CD4-positive, alpha-beta T cell (primary cell): Measurements from ENCODE around the gene OR4C6. TPM values are rescaled to one million over a fixed set of nuclear protein-coding genes. Genes with fewer than 3 reads are reported as not detected.

Experiments
- ATAC-seq: fragments of 200-7000 bp; cut with Tn5 transposase; one replicate; pipeline ENCODE4 v1.10.0; 2022; ENCODE audit warnings: mild to moderate bottlenecking; ENCODE audit not compliant: poor library complexity
- CTCF ChIA-PET: fragments of 350-600 bp; sonication (Branson Sonifier 250); formaldehyde crosslinking; loops from one replicate; lab custom pipeline; 2021; ENCODE audit warnings: antibody characterized with exemption, inconsistent platforms; lab: Charles Lee
- POLR2A ChIA-PET: fragments of 350-600 bp; sonication (Branson Sonifier 250); formaldehyde crosslinking; loops from one replicate; lab custom pipeline; 2021; ENCODE audit warnings: antibody characterized with exemption, inconsistent platforms; lab: Charles Lee
- DNase-seq, 14 experiments: peaks; one replicate each; pipeline ENCODE4 v3.0.0-alpha.2; 2013 to 2020; ENCODE audit warnings: mixed read lengths in 2 of 14
- H3K27ac ChIP-seq, 2 donors: one replicate each; pipeline versions ENCODE4 v1.5.1 to v1.7.0; 2013; ENCODE audit warnings: low read length in 2 of 2, low read depth in 1 of 2, mild to moderate bottlenecking in 1 of 2
- H3K27me3 ChIP-seq, 2 experiments: 1 replicate in 1 of 2; 2 replicates in 1 of 2; pipeline versions ENCODE4 v1.6.1 to v1.7.0; 2013; ENCODE audit warnings: low read length in 2 of 2, control low read depth in 1 of 2, mild to moderate bottlenecking in 1 of 2, moderate library complexity in 1 of 2; ENCODE audit not compliant: insufficient read depth in 2 of 2, control insufficient read depth in 1 of 2
- H3K36me3 ChIP-seq: one replicate; pipeline ENCODE4 v1.6.1; 2013; ENCODE audit warnings: low read length, control low read depth; ENCODE audit not compliant: insufficient read depth
- H3K4me1 ChIP-seq: one replicate; pipeline ENCODE4 v1.6.1; 2013; ENCODE audit warnings: low read length, control low read depth; ENCODE audit not compliant: insufficient read depth
- H3K4me3 ChIP-seq: one replicate; pipeline ENCODE4 v1.5.1; 2013; ENCODE audit warnings: mild to moderate bottlenecking, low read length, moderate library complexity
- H3K9me3 ChIP-seq, 2 experiments: 1 replicate in 1 of 2; 2 replicates in 1 of 2; pipeline versions ENCODE4 v1.6.1 to v1.7.0; 2013; ENCODE audit warnings: low read length in 2 of 2, mild to moderate bottlenecking in 2 of 2, control low read depth in 1 of 2, moderate library complexity in 1 of 2; ENCODE audit not compliant: control insufficient read depth in 1 of 2, insufficient read depth in 1 of 2
- H3K27ac Mint-ChIP-seq: one replicate; pipeline ENCODE4 v1.8.0; 2020; ENCODE audit warnings: mixed read lengths
- H3K27me3 Mint-ChIP-seq: one replicate; pipeline ENCODE4 v1.8.0; 2021; ENCODE audit warnings: mixed read lengths
- H3K36me3 Mint-ChIP-seq: one replicate; pipeline ENCODE4 v1.8.0; 2021; ENCODE audit warnings: low read depth, mixed read lengths
- H3K4me1 Mint-ChIP-seq: one replicate; pipeline ENCODE4 v1.8.0; 2021; ENCODE audit warnings: low read depth, mixed read lengths
- H3K4me3 Mint-ChIP-seq: one replicate; pipeline ENCODE4 v1.8.0; 2020; ENCODE audit warnings: mild to moderate bottlenecking, mixed read lengths
- H3K9me3 Mint-ChIP-seq: one replicate; pipeline ENCODE4 v1.8.0; 2020; ENCODE audit warnings: mixed read lengths
- CTCF ChIP-seq: fragments of 200-600 bp; IDR thresholded peaks from one replicate; pipeline ENCODE4 v1.8.0; 2022; ENCODE audit warnings: antibody characterized with exemption, mild to moderate bottlenecking
- intact Hi-C, 2 experiments: fragments of 100-400 bp; cut with DNase I in 1 of 2; cut with micrococcal nuclease in 1 of 2; formaldehyde crosslinking; loops; one replicate each; pipeline versions ENCODE4 v1.15.1 to v1.9.0; 2023 to 2025; cut with DNase I, micrococcal nuclease
- total RNA-seq, 174 experiments: library from RNA in 2 of 174; stranded (reverse) in 2 of 174; gene quantifications; one replicate each; pipeline ENCODE4 v1.2.3 and lab custom pipeline; 2021 to 2026

OR4C6 gene
- total RNA-seq, 2 experiments from 2014 or later, result not detected

GRCh38 chr11:55648027-55648426, 14.0 kb upstream of the OR4C6 start, which contains the start of gene OR4S2:
OR4S2 (plus strand) TSS chr11:55648327; CDS start chr11:55650904, 2,577 bp downstream.
- Mint-ChIP-seq H3K4me1 (no peaks in the 10 kb centered on the region), H3K9me3 (peaks cover 6% of the 10 kb centered on the region), H3K4me3 (no peak within 1 kb of the TSS), H3K36me3 (no peaks in the 10 kb centered on the region), H3K27ac (no peak within 1 kb of the TSS), H3K27me3 (no peaks in the 10 kb centered on the region)
- H3K36me3 ChIP-seq, result no peaks in the 10 kb centered on the region
- no peaks in the 10 kb centered on the region for H3K9me3 ChIP-seq
- DNase-seq (no peak), ATAC-seq (no peak)
- TF ChIP-seq CTCF, result no peak
- H3K4me3 ChIP-seq, result no peak within 1 kb of the TSS
- H3K27me3 ChIP-seq, result no peaks in the 10 kb centered on the region
- ChIA-PET CTCF (no interaction called here), POLR2A (no interaction called here)
- H3K27ac ChIP-seq, result no peak within 1 kb of the TSS
- no peaks in the 10 kb centered on the region for H3K4me1 ChIP-seq
- intact Hi-C loops, result no loop called here

GRCh38 chr11:55652560-55652959, 9.4 kb upstream of the OR4C6 start:
- H3K27me3 ChIP-seq, result no peaks in the 10 kb centered on the region
- H3K4me3 ChIP-seq, result no peak overlapping the region
- H3K36me3 ChIP-seq, result no peaks in the 10 kb centered on the region
- Mint-ChIP-seq H3K4me3 (no peak overlapping the region), H3K4me1 (no peaks in the 10 kb centered on the region), H3K27ac (no peak overlapping the region), H3K9me3 (peaks cover 7% of the 10 kb centered on the region), H3K27me3 (no peaks in the 10 kb centered on the region), H3K36me3 (no peaks in the 10 kb centered on the region)
- no peak for DNase-seq
- ChIA-PET CTCF (no interaction called here), POLR2A (no interaction called here)
- no peak overlapping the region for H3K27ac ChIP-seq
- H3K9me3 ChIP-seq, result no peaks in the 10 kb centered on the region
- no peak for TF ChIP-seq CTCF
- no peaks in the 10 kb centered on the region for H3K4me1 ChIP-seq
- ATAC-seq, result no peak
- intact Hi-C loops, result no loop called here

- H3K4me3 ChIP-seq, result no peak overlapping the region
- no peak overlapping the region for H3K27ac Mint-ChIP-seq
- H3K27ac ChIP-seq, result no peak overlapping the region
- no peaks in the 10 kb centered on the region for H3K27me3 ChIP-seq
- no peak for DNase-seq
- H3K36me3 ChIP-seq, result no peaks in the 10 kb centered on the region
- no peaks in the 10 kb centered on the region for H3K9me3 ChIP-seq
- intact Hi-C loops, result no loop called here
- H3K27me3 Mint-ChIP-seq, result no peaks in the 10 kb centered on the region
- no peak overlapping the region for H3K4me3 Mint-ChIP-seq
- no peaks in the 10 kb centered on the region for H3K4me1 Mint-ChIP-seq
- peaks cover 11% of the 10 kb centered on the region for H3K9me3 Mint-ChIP-seq
- H3K36me3 Mint-ChIP-seq, result no peaks in the 10 kb centered on the region
- POLR2A ChIA-PET, result no interaction called here
- ATAC-seq, result no peak
- no peak for TF ChIP-seq CTCF
- CTCF ChIA-PET, result no interaction called here
- no peaks in the 10 kb centered on the region for H3K4me1 ChIP-seq
These were observed 6.9 kb upstream of the OR4C6 start for GRCh38 chr11:55655096-55655495.
